Muscle layer of duodenum (tissue), 2 donors: ENCODE results near the gene PPP6C.
"Not testable (repeated sequence)": the region's sequence is repeated elsewhere in the genome, so short reads cannot be mapped to it uniquely, and the experiment has no call there.

Experiments used
- H3K27ac ChIP-seq: one replicate; pipeline ENCODE4 v1.7.0; 2013; ENCODE audit warnings: mild to moderate bottlenecking, low read length
- H3K27me3 ChIP-seq: one replicate; pipeline ENCODE4 v1.7.0; 2013; ENCODE audit warnings: low read depth, mild to moderate bottlenecking, control low read depth, low read length
- H3K36me3 ChIP-seq, 2 donors: one replicate each; pipeline ENCODE4 v1.7.0; 2013; ENCODE audit warnings: low read length in 2 of 2, control low read depth in 1 of 2, mild to moderate bottlenecking in 1 of 2; ENCODE audit not compliant: insufficient read depth in 2 of 2, control insufficient read depth in 1 of 2
- H3K4me1 ChIP-seq, 2 donors: one replicate each; pipeline ENCODE4 v1.7.0; 2013; ENCODE audit warnings: low read length in 2 of 2, mild to moderate bottlenecking in 2 of 2, control low read depth in 1 of 2, moderate library complexity in 1 of 2; ENCODE audit not compliant: insufficient read depth in 2 of 2, control insufficient read depth in 1 of 2
- H3K4me3 ChIP-seq, 2 donors: one replicate each; pipeline ENCODE4 v1.7.0; 2013; ENCODE audit warnings: low read length in 2 of 2, low read depth in 1 of 2, mild to moderate bottlenecking in 1 of 2
- H3K9me3 ChIP-seq, 2 donors: one replicate each; pipeline ENCODE4 v1.7.0; 2013; ENCODE audit warnings: low read length in 2 of 2, control low read depth in 1 of 2, mild to moderate bottlenecking in 1 of 2; ENCODE audit not compliant: control insufficient read depth in 1 of 2
- donor health status: healthy.

PPP6C gene

GRCh38 chr9:125214186-125214585, 24.6 kb upstream of the PPP6C start:
- Histone ChIP-seq H3K27ac (no peak overlapping the region), H3K4me1 (no peaks in the 10 kb centered on the region), H3K9me3 (no peaks in the 10 kb centered on the region), H3K36me3 (peaks cover 4 to 26% of the 10 kb centered on the region in 2 donors), H3K27me3 (no peaks in the 10 kb centered on the region), H3K4me3 (no peak overlapping the region)

GRCh38 chr9:125204477-125204876, 14.9 kb upstream of the PPP6C start:
- Histone ChIP-seq H3K4me1 (peaks cover 0 to 7% of the 10 kb centered on the region in 2 donors), H3K9me3 (no peaks in the 10 kb centered on the region), H3K4me3 (no peak overlapping the region), H3K27me3 (no peaks in the 10 kb centered on the region), H3K36me3 (peaks cover 16 to 29% of the 10 kb centered on the region in 2 donors), H3K27ac (no peak overlapping the region)

GRCh38 chr9:125202846-125203618, 13.4 kb upstream of the PPP6C start:
- Histone ChIP-seq H3K9me3 (no peaks in the 10 kb centered on the region), H3K27ac (no peak overlapping the region), H3K27me3 (no peaks in the 10 kb centered on the region), H3K4me1 (peaks cover 0 to 12% of the 10 kb centered on the region in 2 donors), H3K36me3 (peaks cover 16 to 26% of the 10 kb centered on the region in 2 donors), H3K4me3 (no peak overlapping the region)

GRCh38 chr9:125200216-125201047, 10.8 kb upstream of the PPP6C start, which contains the start of gene RABEPK:
Gene RABEPK (plus strand): TSS chr9:125200542. CDS start chr9:125203014, 2,472 bp downstream.
- Histone ChIP-seq H3K27me3 (no peaks in the 10 kb centered on the region), H3K9me3 (no peaks in the 10 kb centered on the region), H3K36me3 (peaks cover 7 to 9% of the 10 kb centered on the region in 2 donors), H3K4me3 (peak within 1 kb of the TSS; percentile 67 to 80), H3K27ac (peak within 1 kb of the TSS; percentile 82), H3K4me1 (peaks cover 0 to 12% of the 10 kb centered on the region in 2 donors)

- not testable (repeated sequence) for H3K36me3 ChIP-seq, H3K27ac ChIP-seq, H3K4me3 ChIP-seq, H3K27me3 ChIP-seq, H3K9me3 ChIP-seq
- H3K4me1 ChIP-seq, result peaks cover under 1 to 11% of the 10 kb centered on the region in 2 donors
These were observed 6.0 kb upstream of the PPP6C start for GRCh38 chr9:125195591-125195990.

GRCh38 chr9:125194466-125194865, 4.9 kb upstream of the PPP6C start:
- H3K36me3 ChIP-seq, H3K27ac ChIP-seq, H3K4me3 ChIP-seq, H3K27me3 ChIP-seq, H3K9me3 ChIP-seq: not testable (repeated sequence)
- peaks cover 4 to 15% of the 10 kb centered on the region in 2 donors for H3K4me1 ChIP-seq

GRCh38 chr9:125190361-125190801, 778 bp upstream of the PPP6C start:
- peak overlapping the region; percentile 96 for H3K27ac ChIP-seq
- H3K9me3 ChIP-seq, result no peaks in the 10 kb centered on the region
- peak overlapping the region; percentile 99 for H3K4me3 ChIP-seq
- H3K4me1 ChIP-seq, result peaks cover 4 to 33% of the 10 kb centered on the region in 2 donors
- no peaks in the 10 kb centered on the region for H3K27me3 ChIP-seq
- no peaks in the 10 kb centered on the region for H3K36me3 ChIP-seq

- peaks cover 4 to 41% of the 10 kb centered on the region in 2 donors for H3K4me1 ChIP-seq
- no peaks in the 10 kb centered on the region for H3K36me3 ChIP-seq
- peak overlapping the region; percentile 91 to 99 for H3K4me3 ChIP-seq
- no peaks in the 10 kb centered on the region for H3K27me3 ChIP-seq
- peak overlapping the region; percentile 96 for H3K27ac ChIP-seq
- no peaks in the 10 kb centered on the region for H3K9me3 ChIP-seq
These were observed 617 bp downstream of the PPP6C start for GRCh38 chr9:125189011-125189360.

GRCh38 chr9:125183561-125183960, 6.0 kb downstream of the PPP6C start:
- no peaks in the 10 kb centered on the region for H3K36me3 ChIP-seq
- no peak overlapping the region for H3K27ac ChIP-seq
- H3K27me3 ChIP-seq, result no peaks in the 10 kb centered on the region
- H3K4me1 ChIP-seq, result peaks cover 0 to 40% of the 10 kb centered on the region in 2 donors
- no peaks in the 10 kb centered on the region for H3K9me3 ChIP-seq
- no peak overlapping the region for H3K4me3 ChIP-seq

- H3K27me3 ChIP-seq, result no peaks in the 10 kb centered on the region
- peaks cover 0 to 38% of the 10 kb centered on the region in 2 donors for H3K4me1 ChIP-seq
- H3K27ac ChIP-seq, result no peak overlapping the region
- no peaks in the 10 kb centered on the region for H3K36me3 ChIP-seq
- H3K4me3 ChIP-seq, result no peak overlapping the region
- no peaks in the 10 kb centered on the region for H3K9me3 ChIP-seq
These were observed 6.5 kb downstream of the PPP6C start for GRCh38 chr9:125183054-125183453.

GRCh38 chr9:125181756-125182155, 7.8 kb downstream of the PPP6C start:
- not testable (repeated sequence) for H3K4me3 ChIP-seq, H3K27me3 ChIP-seq, H3K36me3 ChIP-seq, H3K27ac ChIP-seq, H3K9me3 ChIP-seq
- H3K4me1 ChIP-seq, result peaks cover 0 to 28% of the 10 kb centered on the region in 2 donors
